Panc1 (cell line): ENCODE results near the gene EOLA1.
"Not testable (repeated sequence)": the region's sequence is repeated elsewhere in the genome, so short reads cannot be mapped to it uniquely, and the experiment has no call there.

Experiments
- CTCF ChIP-seq: fragments of 450-650 bp; IDR thresholded peaks from 2 replicates; pipeline ENCODE4 v1.5.1; 2017; ENCODE audit warnings: mild to moderate bottlenecking
- POLR2AphosphoS5 ChIP-seq: IDR thresholded peaks from 2 replicates; pipeline ENCODE4 v1.6.1; 2012; ENCODE audit warnings: mild to moderate bottlenecking, low read depth, low read length, moderate library complexity

DNA sequence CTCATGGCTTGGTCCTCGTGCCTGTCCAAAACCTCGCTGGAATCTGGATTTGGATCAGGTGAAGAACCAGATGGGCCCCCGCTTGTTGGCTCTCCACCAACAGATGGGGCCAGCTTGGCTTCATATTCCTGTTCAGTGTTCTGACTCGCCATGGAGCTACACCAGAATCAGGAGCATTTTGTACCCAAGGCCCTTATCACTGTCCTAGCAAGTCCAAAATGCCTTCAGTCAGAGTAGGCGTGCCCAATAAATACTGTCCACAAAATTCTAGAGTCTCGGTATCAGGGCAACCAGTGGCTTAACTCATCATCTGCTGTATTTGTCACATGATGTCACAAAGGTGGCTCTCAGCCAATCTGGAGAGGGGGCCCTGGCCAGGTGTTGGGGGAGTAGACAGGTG lies 8.9 kb downstream of the EOLA1 start, which contains the start of gene HSFX3:
- not testable (repeated sequence) for TF ChIP-seq CTCF, POLR2AphosphoS5
